ENCODE data around the gene FBXL4. TPM values are rescaled to one million over a fixed set of nuclear protein-coding genes. Genes with fewer than 3 reads are reported as not detected.

Gene FBXL4
- total and polyA plus RNA-seq, 2 of the 8 experiments (the other 6 are each of a cell fraction or from before 2014, with no cell fraction given) = 6.9 to 13.8 TPM

DNA sequence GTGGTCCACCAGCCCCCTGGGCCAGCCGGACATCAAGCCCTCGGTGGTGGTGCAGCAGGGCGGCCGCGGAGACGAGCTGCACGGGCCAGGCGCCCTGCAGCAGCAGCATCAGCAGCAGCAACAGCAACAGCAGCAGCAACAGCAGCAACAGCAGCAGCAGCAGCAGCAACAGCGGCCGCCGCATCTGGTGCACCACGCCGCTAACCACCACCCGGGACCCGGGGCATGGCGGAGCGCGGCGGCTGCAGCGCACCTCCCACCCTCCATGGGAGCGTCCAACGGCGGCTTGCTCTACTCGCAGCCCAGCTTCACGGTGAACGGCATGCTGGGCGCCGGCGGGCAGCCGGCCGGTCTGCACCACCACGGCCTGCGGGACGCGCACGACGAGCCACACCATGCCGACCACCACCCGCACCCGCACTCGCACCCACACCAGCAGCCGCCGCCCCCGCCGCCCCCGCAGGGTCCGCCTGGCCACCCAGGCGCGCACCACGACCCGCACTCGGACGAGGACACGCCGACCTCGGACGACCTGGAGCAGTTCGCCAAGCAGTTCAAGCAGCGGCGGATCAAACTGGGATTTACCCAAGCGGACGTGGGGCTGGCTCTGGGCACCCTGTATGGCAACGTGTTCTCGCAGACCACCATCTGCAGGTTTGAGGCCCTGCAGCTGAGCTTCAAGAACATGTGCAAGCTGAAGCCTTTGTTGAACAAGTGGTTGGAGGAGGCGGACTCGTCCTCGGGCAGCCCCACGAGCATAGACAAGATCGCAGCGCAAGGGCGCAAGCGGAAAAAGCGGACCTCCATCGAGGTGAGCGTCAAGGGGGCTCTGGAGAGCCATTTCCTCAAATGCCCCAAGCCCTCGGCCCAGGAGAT, 112.4 kb downstream of the FBXL4 start (continued):
- TF ChIP-seq POLR2AphosphoS5 (IDR thresholded peaks at IDR 0.05; ENCODE audit: low read depth, low read length) (no peak), BACH1 (IDR thresholded peaks at IDR 0.05; ENCODE audit: low read length) (no peak), POLR2A (IDR thresholded peaks at IDR 0.05; ENCODE audit: control extremely low read depth in 1 of 2, low read depth in 2 of 2, low read length in 2 of 2) (no peak), BRCA1 (IDR thresholded peaks at IDR 0.05; ENCODE audit: low read depth, low read length) (no peak), CREB1 (IDR thresholded peaks at IDR 0.05) (no peak), JUN (IDR thresholded peaks at IDR 0.05; ENCODE audit: low read depth, low read length) (no peak), SP2 (IDR thresholded peaks at IDR 0.05; ENCODE audit: low read length) (no peak), TCF12 (IDR thresholded peaks at IDR 0.05; ENCODE audit: low read depth, low read length) (0 out of 2 replicates have a peak, but pooled peaks have one; percentile 1), SP4 (IDR thresholded peaks at IDR 0.05; ENCODE audit: low read length) (no peak), CHD1 (IDR thresholded peaks at IDR 0.05; ENCODE audit: low read depth, low read length) (no peak), GABPA (IDR thresholded peaks at IDR 0.05; ENCODE audit: borderline replicate concordance, insufficient read depth, low read length) (no peak), CHD2 (IDR thresholded peaks at IDR 0.05; ENCODE audit: low read length) (no peak), KDM5A (IDR thresholded peaks at IDR 0.05; ENCODE audit: low read length) (no peak), POU5F1 (IDR thresholded peaks at IDR 0.05; ENCODE audit: low read depth, low read length) (no peak), CBX5 (IDR thresholded peaks at IDR 0.05; ENCODE audit: low read depth, low read length) (no peak), EZH2 (IDR thresholded peaks at IDR 0.05; ENCODE audit: low read depth, low read length, severe bottlenecking) (peak; percentile 96), NRF1 (IDR thresholded peaks at IDR 0.05; ENCODE audit: low read depth, low read length) (no peak), YY1 (IDR thresholded peaks at IDR 0.05; ENCODE audit: low read depth, low read length) (no peak; the same call in 1 of the 2 replicates), HDAC6 (IDR thresholded peaks at IDR 0.05; ENCODE audit: low read depth, low read length) (no peak), RNF2 (IDR thresholded peaks at IDR 0.05; ENCODE audit: borderline replicate concordance, low read depth, low read length, missing control alignments, poor library complexity, severe bottlenecking) (peak; percentile 94), RAD21 (IDR thresholded peaks at IDR 0.05 in 1 of 2, conservative IDR thresholded peaks at IDR 0.05 in 1 of 2; ENCODE audit: low read depth in 2 of 2, low read length in 2 of 2) (no peak), TBP (IDR thresholded peaks at IDR 0.05; ENCODE audit: low read depth, low read length) (no peak), MAFK (IDR thresholded peaks at IDR 0.05; ENCODE audit: low read depth, low read length) (no peak)
- TF ChIP-seq, protein P1, sequence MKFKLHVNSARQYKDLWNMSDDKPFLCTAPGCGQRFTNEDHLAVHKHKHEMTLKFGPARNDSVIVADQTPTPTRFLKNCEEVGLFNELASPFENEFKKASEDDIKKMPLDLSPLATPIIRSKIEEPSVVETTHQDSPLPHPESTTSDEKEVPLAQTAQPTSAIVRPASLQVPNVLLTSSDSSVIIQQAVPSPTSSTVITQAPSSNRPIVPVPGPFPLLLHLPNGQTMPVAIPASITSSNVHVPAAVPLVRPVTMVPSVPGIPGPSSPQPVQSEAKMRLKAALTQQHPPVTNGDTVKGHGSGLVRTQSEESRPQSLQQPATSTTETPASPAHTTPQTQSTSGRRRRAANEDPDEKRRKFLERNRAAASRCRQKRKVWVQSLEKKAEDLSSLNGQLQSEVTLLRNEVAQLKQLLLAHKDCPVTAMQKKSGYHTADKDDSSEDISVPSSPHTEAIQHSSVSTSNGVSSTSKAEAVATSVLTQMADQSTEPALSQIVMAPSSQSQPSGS (IDR thresholded peaks at IDR 0.05; ENCODE audit: low read length) = no peak; the same call in 1 of the 2 replicates

Data from H1 (cell line).